ENCODE results near the gene SLC16A5.

Gene SLC16A5

DNA sequence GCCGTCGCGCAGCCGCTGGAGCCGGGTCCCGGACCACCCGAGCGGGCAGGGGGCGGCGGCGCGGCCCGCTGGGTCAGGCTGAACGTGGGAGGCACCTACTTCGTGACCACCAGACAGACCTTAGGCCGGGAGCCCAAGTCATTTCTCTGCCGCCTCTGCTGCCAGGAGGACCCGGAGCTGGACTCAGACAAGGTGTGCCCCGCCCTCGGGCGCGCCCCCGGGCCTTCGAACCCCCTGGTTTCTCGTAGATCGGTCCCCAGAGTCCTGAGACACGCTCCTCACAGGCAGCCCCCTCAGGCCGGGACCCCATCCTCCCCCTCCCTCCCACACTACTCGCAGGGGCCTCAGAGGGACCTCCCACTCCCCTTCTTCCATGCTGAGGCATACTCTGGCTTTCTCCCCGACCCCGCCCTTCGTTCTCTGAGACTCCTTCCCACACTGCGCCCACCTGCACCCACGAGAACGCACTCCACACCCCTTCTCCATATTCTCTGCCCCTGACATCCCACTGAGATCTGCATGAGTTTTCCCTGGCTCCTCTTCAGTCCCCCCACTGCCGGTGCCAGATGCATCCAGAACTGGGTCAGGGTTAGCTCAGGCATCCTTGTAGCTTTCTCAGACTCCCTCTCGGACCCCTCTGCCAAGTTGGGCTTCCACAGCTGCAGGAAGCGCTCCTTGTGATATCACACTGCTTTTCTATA lies 40.2 kb upstream of the SLC16A5 start:
- TF ChIP-seq, protein P1, sequence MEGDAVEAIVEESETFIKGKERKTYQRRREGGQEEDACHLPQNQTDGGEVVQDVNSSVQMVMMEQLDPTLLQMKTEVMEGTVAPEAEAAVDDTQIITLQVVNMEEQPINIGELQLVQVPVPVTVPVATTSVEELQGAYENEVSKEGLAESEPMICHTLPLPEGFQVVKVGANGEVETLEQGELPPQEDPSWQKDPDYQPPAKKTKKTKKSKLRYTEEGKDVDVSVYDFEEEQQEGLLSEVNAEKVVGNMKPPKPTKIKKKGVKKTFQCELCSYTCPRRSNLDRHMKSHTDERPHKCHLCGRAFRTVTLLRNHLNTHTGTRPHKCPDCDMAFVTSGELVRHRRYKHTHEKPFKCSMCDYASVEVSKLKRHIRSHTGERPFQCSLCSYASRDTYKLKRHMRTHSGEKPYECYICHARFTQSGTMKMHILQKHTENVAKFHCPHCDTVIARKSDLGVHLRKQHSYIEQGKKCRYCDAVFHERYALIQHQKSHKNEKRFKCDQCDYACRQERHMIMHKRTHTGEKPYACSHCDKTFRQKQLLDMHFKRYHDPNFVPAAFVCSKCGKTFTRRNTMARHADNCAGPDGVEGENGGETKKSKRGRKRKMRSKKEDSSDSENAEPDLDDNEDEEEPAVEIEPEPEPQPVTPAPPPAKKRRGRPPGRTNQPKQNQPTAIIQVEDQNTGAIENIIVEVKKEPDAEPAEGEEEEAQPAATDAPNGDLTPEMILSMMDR (IDR thresholded peaks at IDR 0.05; ENCODE audit: low read length), result no peak
- TF ChIP-seq EZH2phosphoT487 (IDR thresholded peaks at IDR 0.05; ENCODE audit: low read length), result no peak
- no peak for TF ChIP-seq EZH2 (optimal IDR thresholded peaks at IDR 0.05; ENCODE audit: low read depth, low read length)
- Histone ChIP-seq H3K36me3 (replicated peaks; ENCODE audit: insufficient read depth, low read length) (no peaks in the 10 kb centered on the region), H3K4me2 (ENCODE audit: low read depth, low read length) (peak overlapping the region; percentile 98), H3F3A (ENCODE audit: insufficient read depth, low read length) (no peaks in the 10 kb centered on the region; the same call in 1 of the 2 replicates), H4K20me1 (ENCODE audit: insufficient read depth, low read length) (no peaks in the 10 kb centered on the region), H3K27me3 (replicated peaks; ENCODE audit: insufficient read depth, low read length) (no peaks in the 10 kb centered on the region), H3K4me3 (ENCODE audit: low read length) (peak overlapping the region; percentile 78), H3K9me2 (replicated peaks; ENCODE audit: insufficient read depth, low read length) (no peaks in the 10 kb centered on the region), H3K9ac (ENCODE audit: low read length) (peak overlapping the region; percentile 71), H3K79me2 (ENCODE audit: low read length) (peaks cover 26% of the 10 kb centered on the region), H3K27ac (ENCODE audit: low read length) (no peak overlapping the region), H3K9me3 (replicated peaks; ENCODE audit: insufficient read depth, low read length) (no peaks in the 10 kb centered on the region), H2AFZ (ENCODE audit: low read length) (peak overlapping the region; percentile 66), H3K4me1 (ENCODE audit: low read length) (peaks cover 6% of the 10 kb centered on the region)
- DNase-seq, result peak; percentile 19

DNA sequence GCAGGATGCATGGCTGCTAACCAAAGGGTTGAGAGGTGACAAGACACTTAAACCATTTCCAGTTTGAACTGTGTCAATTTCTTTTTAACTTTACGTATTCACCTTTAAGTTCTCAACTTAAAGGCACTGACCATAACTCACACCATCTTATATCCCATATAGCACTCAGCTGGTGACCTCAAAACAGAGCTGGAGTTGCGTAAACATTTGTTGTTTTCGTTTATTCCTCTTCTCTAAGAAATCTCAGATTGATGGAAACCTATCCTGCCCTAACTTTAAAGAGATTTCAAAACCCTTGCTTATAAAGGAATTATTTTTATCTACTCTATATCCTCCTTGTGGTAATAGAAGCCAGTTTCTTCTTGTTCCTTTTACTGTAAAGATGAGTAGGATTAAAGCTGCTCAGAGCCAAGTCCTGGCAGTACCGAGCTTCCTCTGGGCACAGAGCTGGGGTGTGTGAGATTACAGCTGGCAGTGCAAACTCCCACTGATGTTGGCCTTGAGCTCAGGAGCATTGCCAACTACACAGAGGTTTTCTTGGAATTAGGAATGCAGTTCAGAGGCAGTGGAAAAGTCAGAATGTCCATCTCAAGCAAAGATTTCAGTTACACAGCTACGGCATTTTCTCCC lies 39.4 kb upstream of the SLC16A5 start:
- Histone ChIP-seq H3K4me1 (ENCODE audit: low read length) (peaks cover 6% of the 10 kb centered on the region), H3K4me3 (ENCODE audit: low read length) (peak overlapping the region; percentile 78; the same call in 1 of the 2 replicates), H3F3A (ENCODE audit: insufficient read depth, low read length) (no peaks in the 10 kb centered on the region; the same call in 1 of the 2 replicates), H3K36me3 (replicated peaks; ENCODE audit: insufficient read depth, low read length) (no peaks in the 10 kb centered on the region), H4K20me1 (ENCODE audit: insufficient read depth, low read length) (no peaks in the 10 kb centered on the region), H3K9ac (ENCODE audit: low read length) (peak overlapping the region; percentile 71; the same call in 1 of the 2 replicates), H2AFZ (ENCODE audit: low read length) (no peak overlapping the region), H3K9me3 (replicated peaks; ENCODE audit: insufficient read depth, low read length) (no peaks in the 10 kb centered on the region), H3K27me3 (replicated peaks; ENCODE audit: insufficient read depth, low read length) (no peaks in the 10 kb centered on the region), H3K79me2 (ENCODE audit: low read length) (peaks cover 26% of the 10 kb centered on the region), H3K9me2 (replicated peaks; ENCODE audit: insufficient read depth, low read length) (no peaks in the 10 kb centered on the region), H3K4me2 (ENCODE audit: low read depth, low read length) (peak overlapping the region; percentile 98), H3K27ac (ENCODE audit: low read length) (no peak overlapping the region)
- no peak for DNase-seq
- TF ChIP-seq, protein P1 (IDR thresholded peaks at IDR 0.05; ENCODE audit: low read length), result no peak
- TF ChIP-seq EZH2 (optimal IDR thresholded peaks at IDR 0.05; ENCODE audit: low read depth, low read length) (no peak), EZH2phosphoT487 (IDR thresholded peaks at IDR 0.05; ENCODE audit: low read length) (no peak)

DNA sequence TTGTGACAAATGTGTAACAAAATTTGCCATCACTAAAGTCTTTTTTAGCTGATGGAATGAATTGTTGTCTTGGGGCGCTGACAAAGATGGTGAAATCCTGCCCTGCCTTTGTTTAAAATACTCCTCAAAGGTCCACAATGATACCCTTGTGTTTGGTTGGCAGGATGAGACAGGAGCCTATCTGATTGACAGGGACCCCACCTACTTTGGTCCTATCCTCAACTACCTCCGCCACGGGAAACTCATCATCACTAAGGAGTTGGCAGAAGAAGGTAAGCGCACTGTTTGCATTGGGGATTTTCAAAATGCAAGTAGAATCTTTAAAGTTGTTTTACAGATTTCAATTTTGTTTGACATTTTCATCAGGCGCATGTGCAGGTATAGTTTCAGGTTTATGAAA lies 38.7 kb upstream of the SLC16A5 start:
- DNase-seq, result no peak
- Histone ChIP-seq H3K27me3 (replicated peaks; ENCODE audit: insufficient read depth, low read length) (no peaks in the 10 kb centered on the region), H3K9ac (ENCODE audit: low read length) (no peak overlapping the region), H3K9me2 (replicated peaks; ENCODE audit: insufficient read depth, low read length) (no peaks in the 10 kb centered on the region), H3K4me2 (ENCODE audit: low read depth, low read length) (no peak overlapping the region), H3F3A (ENCODE audit: insufficient read depth, low read length) (no peaks in the 10 kb centered on the region; the same call in 1 of the 2 replicates), H3K27ac (ENCODE audit: low read length) (no peak overlapping the region), H3K36me3 (replicated peaks; ENCODE audit: insufficient read depth, low read length) (no peaks in the 10 kb centered on the region), H3K9me3 (replicated peaks; ENCODE audit: insufficient read depth, low read length) (no peaks in the 10 kb centered on the region), H2AFZ (ENCODE audit: low read length) (no peak overlapping the region), H3K79me2 (ENCODE audit: low read length) (peaks cover 26% of the 10 kb centered on the region), H3K4me1 (ENCODE audit: low read length) (peaks cover 6% of the 10 kb centered on the region), H3K4me3 (ENCODE audit: low read length) (no peak overlapping the region), H4K20me1 (ENCODE audit: insufficient read depth, low read length) (no peaks in the 10 kb centered on the region)
- TF ChIP-seq, protein P1 (IDR thresholded peaks at IDR 0.05; ENCODE audit: low read length), result no peak
- TF ChIP-seq EZH2 (optimal IDR thresholded peaks at IDR 0.05; ENCODE audit: low read depth, low read length) (no peak), EZH2phosphoT487 (IDR thresholded peaks at IDR 0.05; ENCODE audit: low read length) (no peak)

Measured in MM.1S (cell line).